GM20431 (cell line): ENCODE measurements around the gene DNAJB8.

Source experiments
- in situ Hi-C: fragments of 300-500 bp; cut with MseI, MboI; formaldehyde crosslinking; loops from one replicate; pipeline ENCODE4 v1.15.0; 2020; ENCODE audit warnings: low sequenced_read_pairs; ENCODE audit not compliant: unreplicated experiment

DNAJB8 gene

GRCh38 chr3:128495435-128495970 lies 28.8 kb upstream of the DNAJB8 start:
- in situ Hi-C loops, result no loop called here

GRCh38 chr3:128494367-128494650 lies 27.6 kb upstream of the DNAJB8 start:
- in situ Hi-C loops, result no loop called here

GRCh38 chr3:128493570-128494366 lies 27.1 kb upstream of the DNAJB8 start:
- in situ Hi-C loops, result no loop called here

DNA sequence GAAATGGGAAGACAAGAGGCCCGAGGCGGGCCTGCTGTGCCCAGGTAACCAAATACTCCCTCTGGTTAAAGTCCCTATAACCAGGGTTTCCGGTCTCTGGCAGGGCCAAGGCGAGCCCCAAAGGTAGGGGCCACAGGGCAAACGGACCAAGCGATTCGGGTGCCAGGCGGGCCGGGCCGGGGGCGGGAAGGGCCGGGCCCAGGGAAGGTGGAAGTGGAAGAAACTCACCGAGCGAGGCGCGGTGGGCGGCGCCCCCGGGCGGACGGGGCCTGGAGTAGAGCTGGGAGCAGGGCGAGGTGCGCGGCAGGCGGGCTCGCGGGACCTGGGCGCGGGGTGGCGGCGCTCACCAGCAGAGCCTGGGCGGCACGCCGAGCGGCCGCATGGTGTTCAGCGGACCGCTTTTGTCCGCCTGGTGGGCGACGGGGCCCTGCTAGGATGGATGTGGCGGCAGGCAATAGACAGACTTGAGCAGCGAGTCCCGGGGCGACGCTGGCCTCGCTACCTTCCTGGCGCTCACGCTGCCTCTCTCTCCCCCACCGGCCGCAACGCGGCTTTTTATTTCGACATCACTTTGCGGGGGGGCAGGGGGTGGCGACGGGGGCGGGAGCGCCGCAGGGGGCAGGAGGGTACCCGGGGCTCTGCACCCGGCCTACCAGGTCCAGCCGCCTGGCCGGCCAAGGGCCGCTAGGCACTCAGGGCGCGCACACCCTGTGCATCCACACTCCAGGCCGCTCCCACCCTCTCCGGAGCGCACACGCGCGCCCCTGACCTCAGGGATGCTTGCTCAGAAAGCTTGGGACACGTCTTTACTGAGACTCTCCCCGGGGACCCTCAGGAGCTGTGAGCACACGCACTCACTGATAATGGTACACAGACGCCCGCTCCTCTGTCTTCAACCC lies 26.2 kb upstream of the DNAJB8 start, which contains the start of gene GATA2:
Gene GATA2, minus strand, starts transcription at position 531 of the 899 bp plus-strand sequence. CDS start 6,170 bp downstream, outside the sequence.
- in situ Hi-C loops, result no loop called here

- in situ Hi-C loops, result no loop called here
Measured at GRCh38 chr3:128491941-128492670, 25.4 kb upstream of the DNAJB8 start.

GRCh38 chr3:128491691-128491940 lies 24.9 kb upstream of the DNAJB8 start:
- in situ Hi-C loops, result no loop called here

DNA sequence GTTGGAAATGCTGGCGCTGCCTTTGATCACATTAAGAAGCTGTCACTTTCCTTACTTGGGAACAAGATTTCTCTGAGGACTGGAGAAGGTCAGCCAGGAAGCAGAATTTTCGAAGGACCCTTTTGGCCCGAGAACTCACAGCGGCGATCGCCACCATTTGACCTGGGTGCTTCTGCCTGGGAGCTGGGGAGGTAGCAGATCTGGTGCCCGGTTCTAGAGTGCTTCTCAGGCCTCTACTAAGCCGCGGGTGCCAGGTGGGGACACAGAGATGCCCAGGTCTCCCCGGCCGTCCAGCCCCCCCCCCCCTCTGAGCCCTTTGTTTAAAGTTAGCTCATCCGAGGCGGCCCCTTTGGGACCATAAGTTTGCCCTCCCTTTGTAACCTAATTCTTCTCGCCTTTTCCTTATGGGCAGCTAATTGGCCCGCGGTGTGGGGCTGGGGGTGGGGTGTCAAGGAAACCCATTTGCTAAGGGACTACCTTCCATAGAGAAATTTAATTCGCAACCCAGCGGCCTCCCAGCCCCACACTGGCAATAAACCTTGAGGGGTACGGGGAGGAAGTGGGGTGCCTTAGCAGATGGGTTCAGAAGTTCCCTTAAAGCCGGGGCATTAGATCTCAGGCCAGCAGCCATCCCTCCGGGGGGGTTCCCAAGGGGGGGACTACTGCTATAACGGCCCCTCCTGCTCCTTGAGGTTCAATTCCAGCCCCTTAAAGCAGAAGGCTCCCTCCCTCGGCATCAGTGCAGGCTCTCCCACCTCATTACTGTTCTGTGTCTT lies 24.4 kb upstream of the DNAJB8 start:
- in situ Hi-C loops, result no loop called here

- in situ Hi-C loops, result no loop called here
Measured at GRCh38 chr3:128490650-128490914, 23.9 kb upstream of the DNAJB8 start.

DNA sequence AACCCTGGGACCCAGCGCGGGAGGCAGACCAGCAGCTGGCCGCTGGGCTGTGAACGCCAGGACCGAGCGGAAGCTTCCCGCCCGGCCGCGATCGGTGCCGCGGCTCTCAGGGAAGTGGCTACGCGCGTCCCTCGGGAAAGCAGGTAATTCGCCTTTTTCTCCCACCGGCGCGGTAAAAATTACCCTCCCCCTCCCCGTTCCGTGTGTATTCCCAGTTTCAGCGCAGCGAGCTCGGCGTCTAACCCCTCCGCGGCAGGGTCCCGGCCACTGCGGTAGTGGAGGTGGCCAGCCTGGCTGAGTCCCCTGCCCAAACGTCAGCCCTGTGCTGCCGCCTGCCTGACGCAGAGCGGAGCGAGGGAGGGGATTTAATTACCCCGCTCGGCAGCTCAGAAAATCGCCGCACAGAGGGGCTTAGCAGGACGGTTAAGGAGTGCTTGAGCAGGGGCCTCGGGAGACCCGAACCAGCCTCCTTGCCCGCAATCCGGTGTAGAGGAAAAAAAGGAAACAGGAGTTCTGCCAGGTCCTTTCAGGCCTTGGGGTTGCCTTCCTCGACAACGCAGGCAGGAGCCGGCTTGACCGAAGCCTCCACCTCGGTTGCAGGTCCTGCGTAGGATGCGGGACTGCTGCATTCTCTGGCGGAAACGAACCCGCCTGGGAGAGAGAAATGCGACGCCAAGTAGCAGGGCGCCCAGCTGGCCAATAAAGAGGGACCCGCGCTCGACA lies 23.4 kb upstream of the DNAJB8 start:
- in situ Hi-C loops, result no loop called here

DNA sequence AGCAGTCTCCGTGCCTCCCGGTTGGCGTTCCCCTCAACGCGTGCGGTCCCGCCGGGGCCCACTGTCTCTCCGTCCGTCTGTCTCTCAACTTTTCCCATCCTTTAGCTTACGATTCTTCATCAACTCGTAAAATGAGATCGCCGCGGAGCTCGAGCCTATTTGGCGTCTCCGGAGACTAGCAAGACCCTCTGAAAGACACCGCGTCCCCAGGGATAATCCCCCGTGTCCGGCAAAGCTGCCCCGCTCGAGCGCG lies 22.9 kb upstream of the DNAJB8 start:
- in situ Hi-C loops, result no loop called here

DNA sequence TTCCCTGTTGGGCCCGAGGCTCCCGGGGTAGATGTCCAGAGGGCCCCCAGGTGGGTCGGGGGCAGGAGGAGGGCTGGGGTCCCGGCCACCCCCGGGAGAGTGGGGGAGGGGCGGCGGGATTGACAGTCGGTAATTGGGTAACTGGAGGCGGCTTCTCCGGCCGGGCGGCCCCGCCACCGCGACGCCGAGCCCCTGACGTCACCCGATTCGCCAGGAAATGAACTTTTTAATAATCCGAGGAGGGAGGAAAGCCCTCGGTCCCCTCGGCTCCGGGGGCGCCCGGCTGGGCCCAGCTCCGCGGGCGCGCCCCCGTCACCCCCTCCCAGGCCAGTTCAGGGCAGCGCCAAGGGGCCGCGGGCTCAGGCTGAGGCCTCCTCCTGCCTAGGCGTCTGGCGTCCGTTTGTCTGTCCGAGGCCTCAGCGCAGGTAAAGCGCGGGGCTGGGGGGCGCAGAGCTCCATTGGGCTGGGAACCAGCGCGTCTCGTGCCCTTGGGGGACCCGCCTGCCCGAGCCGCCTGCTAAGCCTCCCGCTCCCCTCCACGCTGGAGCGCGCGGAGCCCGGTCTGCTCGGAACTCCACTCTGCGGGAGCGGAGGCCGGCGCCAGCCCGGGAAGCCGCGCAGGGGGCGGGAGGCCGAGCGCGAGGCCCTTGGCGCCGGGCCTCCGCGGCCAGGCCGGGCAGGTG lies 22.4 kb upstream of the DNAJB8 start:
- in situ Hi-C loops, result no loop called here

DNA sequence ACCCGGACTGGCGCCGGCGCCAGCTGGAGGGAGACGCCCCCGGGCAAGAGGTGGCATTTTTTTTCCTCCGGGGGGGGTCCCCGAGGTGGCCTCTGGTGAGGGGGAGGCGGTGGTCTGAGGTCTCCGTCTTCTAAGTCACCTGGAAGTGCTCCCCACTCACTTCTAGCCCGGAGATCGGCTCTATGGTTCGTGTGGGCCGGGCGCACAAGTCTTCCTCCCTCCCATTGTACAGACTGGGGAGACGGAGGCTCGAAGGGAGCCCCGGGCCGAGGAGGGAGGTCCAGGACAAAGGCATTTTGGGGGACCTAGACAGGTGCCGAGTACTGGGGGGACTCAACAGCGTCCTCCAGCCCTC lies 21.9 kb upstream of the DNAJB8 start:
- in situ Hi-C loops, result no loop called here

DNA sequence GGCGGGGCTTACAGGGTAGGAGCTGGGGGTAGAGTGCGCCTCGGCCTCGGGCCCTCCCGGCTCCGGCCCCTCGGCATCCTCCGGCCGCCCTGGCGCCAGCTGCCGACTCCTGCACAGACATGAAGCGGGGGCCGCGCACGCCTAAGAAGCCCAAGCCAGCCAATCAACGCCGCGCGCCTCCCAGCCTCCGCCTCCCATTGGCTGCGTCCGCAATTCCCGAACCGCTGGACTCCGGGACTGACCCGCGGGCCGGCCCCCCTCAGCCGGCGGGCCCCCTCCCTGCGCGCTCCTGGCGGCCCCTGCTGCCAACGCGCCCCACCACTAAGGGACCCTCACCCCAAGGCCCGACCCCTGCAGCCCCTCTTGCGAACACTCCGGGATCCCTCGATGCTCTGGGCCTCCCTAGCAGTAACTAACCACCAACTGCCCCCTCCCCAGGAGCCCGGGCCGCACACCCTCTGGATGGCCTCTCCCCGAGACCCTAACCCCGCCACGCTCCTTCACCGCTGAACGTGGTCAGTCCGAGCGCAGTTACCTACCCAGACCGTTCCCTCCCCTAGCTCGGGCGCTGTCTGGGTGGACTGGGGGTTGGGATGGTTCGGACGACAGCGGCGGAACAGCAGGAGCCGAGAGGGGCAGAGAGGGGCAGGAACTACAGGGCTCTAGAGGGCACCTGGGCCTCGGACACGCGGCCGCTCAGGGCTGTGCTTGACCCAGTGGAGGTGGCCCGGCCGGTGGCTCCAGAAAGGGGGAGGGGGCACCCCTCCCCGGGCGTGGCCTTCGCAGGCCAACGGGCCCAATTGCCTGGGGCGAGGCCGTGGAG lies 21.3 kb upstream of the DNAJB8 start:
- in situ Hi-C loops, result no loop called here

DNA sequence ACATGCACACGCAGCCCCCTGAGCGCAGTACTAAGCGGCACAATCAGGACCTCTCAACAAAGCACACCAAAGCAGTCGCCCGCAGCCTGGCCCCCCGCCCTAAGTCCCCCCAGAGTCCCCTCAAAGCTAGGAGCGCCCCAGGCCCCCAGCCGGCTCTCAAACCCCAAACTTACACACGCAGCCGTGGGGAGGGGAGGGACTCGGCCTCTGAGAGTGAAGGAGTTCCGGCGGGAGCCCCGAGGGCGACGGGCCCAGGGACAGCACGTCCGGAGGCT lies 20.8 kb upstream of the DNAJB8 start:
- in situ Hi-C loops, result no loop called here

GRCh38 chr3:128486681-128487537 lies 20.2 kb upstream of the DNAJB8 start:
- in situ Hi-C loops, result no loop called here

GRCh38 chr3:128486205-128486628 lies 19.5 kb upstream of the DNAJB8 start:
- in situ Hi-C loops, result no loop called here

DNA sequence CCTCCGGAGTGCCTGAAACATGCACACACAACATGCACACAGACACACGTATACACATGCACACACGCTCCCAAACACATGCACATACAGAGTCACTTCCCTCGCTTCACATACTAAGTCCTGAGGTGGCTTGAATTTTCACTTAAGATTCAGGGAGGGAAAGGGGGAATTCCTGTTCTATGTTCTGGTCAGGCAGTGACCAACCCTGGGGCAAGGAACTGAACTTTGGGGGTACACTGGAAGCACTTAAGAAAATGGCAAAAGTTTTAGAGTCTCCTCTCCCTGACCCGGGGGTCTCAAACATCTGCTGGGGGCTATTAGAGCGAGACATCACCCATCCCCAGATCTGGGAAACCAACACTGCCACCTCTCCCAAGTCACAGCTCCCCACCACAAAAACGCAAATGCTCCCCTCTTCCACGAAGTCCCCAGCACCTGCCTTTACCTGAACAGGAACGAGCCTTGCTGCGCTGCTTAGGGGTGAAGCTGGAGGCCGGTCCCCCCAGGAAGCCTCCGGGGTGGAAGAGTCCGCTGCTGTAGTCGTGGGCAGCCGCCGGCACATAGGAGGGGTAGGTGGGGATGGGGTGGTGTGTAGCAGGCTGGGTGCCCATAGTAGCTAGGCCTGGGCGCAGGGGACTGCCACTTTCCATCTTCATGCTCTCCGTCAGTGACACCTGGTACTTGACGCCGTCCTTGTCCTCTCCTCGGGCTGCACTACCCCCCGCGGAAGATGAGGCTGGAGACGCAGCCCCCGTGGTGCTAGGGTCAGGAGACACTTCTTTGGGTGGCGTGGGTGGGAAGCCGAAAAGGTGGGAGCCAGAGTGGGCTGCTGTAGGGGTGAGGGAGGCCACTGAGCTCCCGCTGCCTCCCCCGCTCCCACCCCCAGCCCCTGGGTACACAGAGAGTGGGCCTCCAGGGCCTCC lies 18.9 kb upstream of the DNAJB8 start:
- in situ Hi-C loops, result no loop called here
